Measurements from ENCODE around the gene TAF1D. TPM values are rescaled to one million over a fixed set of nuclear protein-coding genes. Genes with fewer than 3 reads are reported as not detected.
"Not testable (repeated sequence)": the region's sequence is repeated elsewhere in the genome, so short reads cannot be mapped to it uniquely, and the experiment has no call there.

Gene TAF1D
- polyA plus RNA-seq, 1 donor from 2014 or later, result 204 TPM

DNA sequence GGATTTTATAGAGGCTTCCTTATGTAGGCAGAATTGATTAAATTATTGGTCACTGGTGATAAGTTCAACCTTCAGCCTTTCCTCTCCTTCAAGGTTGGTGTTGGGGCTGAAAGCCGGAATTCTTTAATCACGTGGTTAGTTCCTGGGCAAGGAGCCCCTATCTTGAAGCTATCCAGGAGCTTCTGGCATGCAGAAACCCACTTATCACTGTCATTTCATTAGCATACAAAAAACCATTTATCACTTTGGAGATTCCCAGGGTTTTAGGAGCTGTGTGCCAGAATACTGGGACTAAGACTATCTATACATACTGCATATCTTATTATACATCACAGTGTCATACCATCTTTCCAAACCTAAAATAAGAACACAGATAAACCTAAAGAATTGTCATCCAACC, 24.3 kb upstream of the TAF1D start:
- Histone ChIP-seq H3K27me3 (ENCODE audit: insufficient read depth, low read depth, low read length) (no peaks in the 10 kb centered on the region), H3K9ac (ENCODE audit: low read length) (no peak overlapping the region), H2AFZ (ENCODE audit: low read depth, low read length) (no peak overlapping the region), H3K9me3 (ENCODE audit: low read length) (no peaks in the 10 kb centered on the region), H3K4me3 (ENCODE audit: low read length) (no peak overlapping the region), H3K27ac (ENCODE audit: low read length) (no peak overlapping the region), H3K36me3 (ENCODE audit: insufficient read depth, low read length) (peaks cover 7% of the 10 kb centered on the region), H4K20me1 (ENCODE audit: insufficient read depth) (no peaks in the 10 kb centered on the region), H3K79me2 (replicated peaks; ENCODE audit: insufficient read depth, low read length) (no peaks in the 10 kb centered on the region), H3F3A (ENCODE audit: insufficient read depth, low read length, poor library complexity, severe bottlenecking) (no peaks in the 10 kb centered on the region), H3K9me2 (ENCODE audit: insufficient read depth, low read length) (no peaks in the 10 kb centered on the region), H3K4me2 (ENCODE audit: low read length) (no peak overlapping the region)
- no peak for TF ChIP-seq MXI1 (conservative IDR thresholded peaks at IDR 0.05; ENCODE audit: poor library complexity, severe bottlenecking)
- no peak for TF ChIP-seq RAD21 (conservative IDR thresholded peaks at IDR 0.05)
- no peak for TF ChIP-seq SMC3 (conservative IDR thresholded peaks at IDR 0.05; ENCODE audit: poor library complexity)
- no peak for TF ChIP-seq POLR2AphosphoS5 (IDR thresholded peaks at IDR 0.05)
- no peak for TF ChIP-seq EZH2 (IDR thresholded peaks at IDR 0.05; ENCODE audit: borderline replicate concordance, insufficient read depth, low read length, poor library complexity, severe bottlenecking)
- TF ChIP-seq, protein P1, sequence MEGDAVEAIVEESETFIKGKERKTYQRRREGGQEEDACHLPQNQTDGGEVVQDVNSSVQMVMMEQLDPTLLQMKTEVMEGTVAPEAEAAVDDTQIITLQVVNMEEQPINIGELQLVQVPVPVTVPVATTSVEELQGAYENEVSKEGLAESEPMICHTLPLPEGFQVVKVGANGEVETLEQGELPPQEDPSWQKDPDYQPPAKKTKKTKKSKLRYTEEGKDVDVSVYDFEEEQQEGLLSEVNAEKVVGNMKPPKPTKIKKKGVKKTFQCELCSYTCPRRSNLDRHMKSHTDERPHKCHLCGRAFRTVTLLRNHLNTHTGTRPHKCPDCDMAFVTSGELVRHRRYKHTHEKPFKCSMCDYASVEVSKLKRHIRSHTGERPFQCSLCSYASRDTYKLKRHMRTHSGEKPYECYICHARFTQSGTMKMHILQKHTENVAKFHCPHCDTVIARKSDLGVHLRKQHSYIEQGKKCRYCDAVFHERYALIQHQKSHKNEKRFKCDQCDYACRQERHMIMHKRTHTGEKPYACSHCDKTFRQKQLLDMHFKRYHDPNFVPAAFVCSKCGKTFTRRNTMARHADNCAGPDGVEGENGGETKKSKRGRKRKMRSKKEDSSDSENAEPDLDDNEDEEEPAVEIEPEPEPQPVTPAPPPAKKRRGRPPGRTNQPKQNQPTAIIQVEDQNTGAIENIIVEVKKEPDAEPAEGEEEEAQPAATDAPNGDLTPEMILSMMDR (IDR thresholded peaks at IDR 0.05; ENCODE audit: poor library complexity, severe bottlenecking), result no peak
- TF ChIP-seq, protein P2, sequence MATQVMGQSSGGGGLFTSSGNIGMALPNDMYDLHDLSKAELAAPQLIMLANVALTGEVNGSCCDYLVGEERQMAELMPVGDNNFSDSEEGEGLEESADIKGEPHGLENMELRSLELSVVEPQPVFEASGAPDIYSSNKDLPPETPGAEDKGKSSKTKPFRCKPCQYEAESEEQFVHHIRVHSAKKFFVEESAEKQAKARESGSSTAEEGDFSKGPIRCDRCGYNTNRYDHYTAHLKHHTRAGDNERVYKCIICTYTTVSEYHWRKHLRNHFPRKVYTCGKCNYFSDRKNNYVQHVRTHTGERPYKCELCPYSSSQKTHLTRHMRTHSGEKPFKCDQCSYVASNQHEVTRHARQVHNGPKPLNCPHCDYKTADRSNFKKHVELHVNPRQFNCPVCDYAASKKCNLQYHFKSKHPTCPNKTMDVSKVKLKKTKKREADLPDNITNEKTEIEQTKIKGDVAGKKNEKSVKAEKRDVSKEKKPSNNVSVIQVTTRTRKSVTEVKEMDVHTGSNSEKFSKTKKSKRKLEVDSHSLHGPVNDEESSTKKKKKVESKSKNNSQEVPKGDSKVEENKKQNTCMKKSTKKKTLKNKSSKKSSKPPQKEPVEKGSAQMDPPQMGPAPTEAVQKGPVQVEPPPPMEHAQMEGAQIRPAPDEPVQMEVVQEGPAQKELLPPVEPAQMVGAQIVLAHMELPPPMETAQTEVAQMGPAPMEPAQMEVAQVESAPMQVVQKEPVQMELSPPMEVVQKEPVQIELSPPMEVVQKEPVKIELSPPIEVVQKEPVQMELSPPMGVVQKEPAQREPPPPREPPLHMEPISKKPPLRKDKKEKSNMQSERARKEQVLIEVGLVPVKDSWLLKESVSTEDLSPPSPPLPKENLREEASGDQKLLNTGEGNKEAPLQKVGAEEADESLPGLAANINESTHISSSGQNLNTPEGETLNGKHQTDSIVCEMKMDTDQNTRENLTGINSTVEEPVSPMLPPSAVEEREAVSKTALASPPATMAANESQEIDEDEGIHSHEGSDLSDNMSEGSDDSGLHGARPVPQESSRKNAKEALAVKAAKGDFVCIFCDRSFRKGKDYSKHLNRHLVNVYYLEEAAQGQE (IDR thresholded peaks at IDR 0.05; ENCODE audit: borderline replicate concordance), result no peak
- TF ChIP-seq EP300 (conservative IDR thresholded peaks at IDR 0.05; ENCODE audit: poor library complexity, severe bottlenecking), result no peak

DNA sequence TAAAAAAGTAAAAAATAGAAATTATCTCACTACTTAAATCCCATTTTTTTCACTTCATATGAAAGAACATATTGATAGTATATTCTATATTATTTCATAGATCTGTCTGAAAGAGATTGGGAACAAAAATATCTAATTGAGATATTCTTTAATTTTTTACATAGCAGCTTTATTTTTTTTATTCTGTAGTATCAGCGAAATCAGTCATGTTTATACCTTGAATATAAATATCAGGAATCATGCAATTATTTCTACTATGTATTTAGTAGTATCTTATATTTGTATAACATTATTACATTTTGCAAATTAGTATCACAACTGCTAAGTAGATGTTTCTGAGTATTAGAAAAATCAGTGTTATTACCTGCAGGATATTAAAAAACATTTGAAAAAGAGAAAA, 20.6 kb upstream of the TAF1D start:
- Histone ChIP-seq H4K20me1 (ENCODE audit: insufficient read depth) (no peaks in the 10 kb centered on the region), H3K9me2 (ENCODE audit: insufficient read depth, low read length) (no peaks in the 10 kb centered on the region), H3K4me3 (ENCODE audit: low read length) (no peak overlapping the region), H3K9ac (ENCODE audit: low read length) (no peak overlapping the region), H3F3A (ENCODE audit: insufficient read depth, low read length, poor library complexity, severe bottlenecking) (no peaks in the 10 kb centered on the region), H3K36me3 (ENCODE audit: insufficient read depth, low read length) (peaks cover 7% of the 10 kb centered on the region), H3K27me3 (ENCODE audit: insufficient read depth, low read depth, low read length) (no peaks in the 10 kb centered on the region), H3K79me2 (replicated peaks; ENCODE audit: insufficient read depth, low read length) (no peaks in the 10 kb centered on the region), H2AFZ (ENCODE audit: low read depth, low read length) (no peak overlapping the region), H3K27ac (ENCODE audit: low read length) (no peak overlapping the region), H3K4me2 (ENCODE audit: low read length) (no peak overlapping the region), H3K9me3 (ENCODE audit: low read length) (no peaks in the 10 kb centered on the region)
- TF ChIP-seq MXI1 (conservative IDR thresholded peaks at IDR 0.05; ENCODE audit: poor library complexity, severe bottlenecking) (no peak), EP300 (conservative IDR thresholded peaks at IDR 0.05; ENCODE audit: poor library complexity, severe bottlenecking) (no peak), EZH2 (IDR thresholded peaks at IDR 0.05; ENCODE audit: borderline replicate concordance, insufficient read depth, low read length, poor library complexity, severe bottlenecking) (no peak), SMC3 (conservative IDR thresholded peaks at IDR 0.05; ENCODE audit: poor library complexity) (no peak), POLR2AphosphoS5 (IDR thresholded peaks at IDR 0.05) (no peak)

DNA sequence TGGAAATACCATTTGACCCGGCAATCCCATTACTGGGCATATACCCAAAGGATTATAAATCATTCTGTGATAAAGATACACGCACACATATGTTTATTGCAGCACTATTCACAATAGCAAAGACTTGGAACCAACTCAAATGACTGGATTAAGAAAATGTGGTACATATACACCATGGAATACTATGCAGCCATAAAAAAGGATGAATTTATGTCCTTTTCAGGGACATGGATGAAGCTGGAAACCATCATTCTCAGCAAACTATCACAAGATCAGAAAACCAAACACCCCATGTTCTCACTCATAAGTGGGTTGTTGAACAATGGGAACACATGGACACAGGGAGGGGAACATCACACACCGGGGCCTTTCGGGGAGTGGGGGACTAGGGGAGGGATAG, 17.8 kb upstream of the TAF1D start:
- H3K27me3 ChIP-seq (ENCODE audit: insufficient read depth, low read depth, low read length); H3K9me2 ChIP-seq (ENCODE audit: insufficient read depth, low read length); H3K36me3 ChIP-seq (ENCODE audit: insufficient read depth, low read length); H3F3A ChIP-seq (ENCODE audit: insufficient read depth, low read length, poor library complexity, severe bottlenecking); H3K9me3 ChIP-seq (ENCODE audit: low read length); H3K27ac ChIP-seq (ENCODE audit: low read length); H2AFZ ChIP-seq (ENCODE audit: low read depth, low read length); H4K20me1 ChIP-seq (ENCODE audit: insufficient read depth); H3K4me2 ChIP-seq (ENCODE audit: low read length); H3K79me2 ChIP-seq (replicated peaks; ENCODE audit: insufficient read depth, low read length); H3K9ac ChIP-seq (ENCODE audit: low read length); H3K4me3 ChIP-seq (ENCODE audit: low read length): not testable (repeated sequence)
